Brain microvascular endothelial cell (primary cell): ENCODE measurements around the gene FKBP1A.
A peak's percentile ranks its signal among the peaks of the same experiment; 100 is the strongest.
"Not testable (repeated sequence)": the region's sequence is repeated elsewhere in the genome, so short reads cannot be mapped to it uniquely, and the experiment has no call there.

Source experiments
- DNase-seq: peaks from one replicate; pipeline ENCODE4 v3.0.0-alpha.2; 2020
- H3K27ac ChIP-seq: fragments of 250-450 bp; sonication (Bioruptor Pico); 2 replicates; pipeline ENCODE4 v1.5.1; 2020; ENCODE audit warnings: mild to moderate bottlenecking, moderate library complexity
- H3K27me3 ChIP-seq: fragments of 250-450 bp; sonication (Bioruptor Pico); replicated peaks from 2 replicates; pipeline ENCODE4 v1.5.1; 2020; ENCODE audit warnings: mild to moderate bottlenecking
- H3K36me3 ChIP-seq: fragments of 250-450 bp; sonication (Bioruptor Pico); replicated peaks from 2 replicates; pipeline ENCODE4 v1.5.1; 2020; ENCODE audit warnings: mild to moderate bottlenecking
- H3K4me3 ChIP-seq: 2 replicates; pipeline ENCODE4 v1.5.1; 2011; ENCODE audit warnings: low read depth, mild to moderate bottlenecking, control low read depth, low read length, moderate library complexity
- CTCF ChIP-seq: IDR thresholded peaks from 2 replicates; pipeline ENCODE4 v1.5.1; 2011; ENCODE audit warnings: low read depth, mild to moderate bottlenecking, moderate library complexity, low read length, control low read depth, inconsistent platforms; ENCODE audit errors: missing control alignments
- in situ Hi-C: cut with HindIII; loops from 2 replicates; pipeline ENCODE4 v1.10.0; 2017; ENCODE audit warnings: low sequenced_read_pairs, low pct_ligation_motif_present

Gene FKBP1A

GRCh38 chr20:1346315-1346969 is 46.4 kb downstream of the FKBP1A start:
- DNase-seq: no peak
- no peaks in the 10 kb centered on the region for H3K36me3 ChIP-seq
- H3K4me3 ChIP-seq: no peak overlapping the region
- in situ Hi-C loops: no loop called here
- H3K27ac ChIP-seq: no peak overlapping the region
- TF ChIP-seq CTCF: no peak
- no peaks in the 10 kb centered on the region for H3K27me3 ChIP-seq

DNA sequence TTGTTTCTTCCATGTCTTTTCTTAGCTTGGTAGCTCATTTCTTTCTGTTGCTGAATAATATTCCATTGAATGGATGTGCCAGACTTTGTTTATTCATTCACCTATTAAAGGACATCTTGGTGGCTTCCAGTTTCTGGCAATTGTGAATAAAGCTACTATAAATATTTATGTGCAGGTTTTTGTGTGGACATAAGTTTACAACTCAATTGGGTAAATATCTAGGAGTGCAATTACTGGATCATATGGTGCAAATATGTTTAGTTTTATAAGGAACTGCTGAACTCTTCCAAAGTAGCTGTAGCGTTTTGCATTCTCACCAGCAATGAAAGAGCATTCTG is 47.1 kb downstream of the FKBP1A start:
- no peaks in the 10 kb centered on the region for H3K27me3 ChIP-seq
- TF ChIP-seq CTCF: no peak
- no peak for DNase-seq
- H3K4me3 ChIP-seq: no peak overlapping the region
- H3K27ac ChIP-seq: no peak overlapping the region
- in situ Hi-C loops: no loop called here
- H3K36me3 ChIP-seq: no peaks in the 10 kb centered on the region

- Histone ChIP-seq H3K36me3 (no peaks in the 10 kb centered on the region), H3K27ac (no peak overlapping the region), H3K27me3 (no peaks in the 10 kb centered on the region), H3K4me3 (no peak overlapping the region)
- in situ Hi-C loops: no loop called here
- no peak for DNase-seq
- TF ChIP-seq CTCF: no peak
These were observed 47.7 kb downstream of the FKBP1A start for GRCh38 chr20:1345030-1345755.

DNA sequence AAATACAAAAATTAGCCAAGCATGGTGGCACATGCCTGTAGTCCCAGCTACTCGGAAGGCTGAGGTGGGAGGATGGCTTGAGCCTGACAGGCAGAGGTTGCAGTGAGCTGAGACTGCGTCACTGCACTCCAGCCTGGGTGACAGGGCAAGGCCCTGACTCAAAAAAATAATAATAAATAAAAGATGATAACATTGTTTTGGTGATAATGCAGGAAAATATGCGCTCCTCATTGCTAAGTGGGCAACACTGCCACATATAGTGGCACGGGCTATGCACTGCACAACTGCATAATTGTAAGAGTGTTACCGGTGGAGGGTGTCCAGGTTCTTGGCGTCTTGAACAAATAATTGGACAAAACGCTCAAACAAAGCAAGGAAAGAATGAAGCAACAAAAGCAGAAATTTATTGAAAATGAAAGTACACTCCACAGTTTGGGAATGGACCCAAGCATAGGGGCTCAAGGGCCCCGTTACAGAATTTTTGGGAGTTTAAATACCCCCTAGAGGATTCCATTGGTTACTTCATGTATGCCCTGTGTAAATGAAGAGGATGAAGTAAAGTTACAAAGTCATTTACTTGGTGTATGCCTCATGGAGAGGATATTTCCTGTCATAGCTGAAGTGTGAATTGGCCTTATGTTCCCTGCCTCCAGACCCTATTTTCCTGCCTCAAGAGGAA is 49.3 kb downstream of the FKBP1A start:
- peak; percentile 32 for DNase-seq
- H3K36me3 ChIP-seq, in situ Hi-C loops, H3K4me3 ChIP-seq, H3K27me3 ChIP-seq: not testable (repeated sequence)
- H3K27ac ChIP-seq: peak overlapping the region; percentile 65

GRCh38 chr20:1341561-1342265 is 51.1 kb downstream of the FKBP1A start:
- Histone ChIP-seq H3K36me3 (no peaks in the 10 kb centered on the region), H3K27ac (peak overlapping the region; percentile 69), H3K27me3 (no peaks in the 10 kb centered on the region), H3K4me3 (no peak overlapping the region)
- peak; percentile 70 for DNase-seq
- in situ Hi-C loops: no loop called here
- TF ChIP-seq CTCF: no peak

DNA sequence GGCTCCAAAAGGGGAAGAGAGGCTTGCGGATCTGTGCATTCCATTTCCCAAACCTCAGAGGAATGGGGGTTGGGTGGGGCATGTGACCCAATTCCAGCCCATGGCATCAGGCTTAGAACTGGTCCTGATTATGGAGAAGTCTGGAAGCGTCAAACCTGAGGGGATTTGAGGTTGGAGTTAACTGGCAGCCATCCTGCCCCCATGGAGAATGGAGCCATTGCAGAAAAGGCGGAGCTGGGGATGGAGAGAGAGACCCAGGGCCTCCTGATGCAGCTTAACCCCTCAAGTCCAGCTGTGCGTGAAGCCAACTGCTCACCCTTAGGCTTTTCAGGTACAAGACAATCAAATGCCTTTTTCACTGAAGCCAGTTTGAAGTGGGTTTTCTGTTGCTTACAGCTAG is 54.1 kb downstream of the FKBP1A start:
- no peaks in the 10 kb centered on the region for H3K27me3 ChIP-seq
- no peaks in the 10 kb centered on the region for H3K36me3 ChIP-seq
- no peak overlapping the region for H3K4me3 ChIP-seq
- H3K27ac ChIP-seq: no peak overlapping the region
- DNase-seq: no peak
- in situ Hi-C loops: no loop called here
- TF ChIP-seq CTCF: no peak
